Stomach (tissue), 9 donors: ENCODE results near the gene DNAH17. TPM values are rescaled to one million over a fixed set of nuclear protein-coding genes. Genes with fewer than 3 reads are reported as not detected.

Source experiments
- DNase-seq, 2 donors: peaks; one replicate each; pipeline versions ENCODE4 v3.0.0 to v3.0.0-alpha.2; 2013 to 2019
- H3K27ac ChIP-seq, 5 donors: fragments of 200-600 bp in 4 of 5; sonication (generic) in 4 of 5; one replicate each; pipeline ENCODE4 v1.5.1; 2013 to 2019; ENCODE audit warnings: mild to moderate bottlenecking in 1 of 5, moderate library complexity in 1 of 5
- H3K27me3 ChIP-seq, 3 donors: fragments of 200-600 bp; sonication (generic); one replicate each; pipeline ENCODE4 v1.5.1; 2017 to 2019; ENCODE audit warnings: mixed run types in 1 of 3
- H3K36me3 ChIP-seq, 4 donors: fragments of 200-600 bp; sonication (generic); 1 replicate in 3 of 4; 2 replicates in 1 of 4; pipeline ENCODE4 v1.5.1; 2016 to 2019
- H3K4me1 ChIP-seq, 4 donors: fragments of 200-600 bp; sonication (generic); one replicate each; pipeline ENCODE4 v1.5.1; 2016 to 2019
- H3K4me3 ChIP-seq, 4 donors: fragments of 200-600 bp; sonication (generic) in 3 of 4; one replicate each; pipeline ENCODE4 v1.5.1; 2016 to 2019; ENCODE audit warnings: mild to moderate bottlenecking in 1 of 4
- H3K9me3 ChIP-seq, 4 donors: fragments of 200-600 bp; sonication (generic); one replicate each; pipeline ENCODE4 v1.5.1; 2016 to 2019
- EP300 ChIP-seq: sonication (generic); formaldehyde crosslinking; IDR thresholded peaks from one replicate; pipeline ENCODE4 v1.6.1; 2017; ENCODE audit warnings: antibody characterized with exemption
- POLR2A ChIP-seq, 4 donors: fragments of 450-650 bp; IDR thresholded peaks; one replicate each; pipeline ENCODE4 v1.6.1; 2016; ENCODE audit warnings: antibody characterized with exemption in 4 of 4, control low read depth in 2 of 4, mild to moderate bottlenecking in 1 of 4, moderate library complexity in 1 of 4
- POLR2AphosphoS5 ChIP-seq, 3 donors: sonication (generic); formaldehyde crosslinking; IDR thresholded peaks; one replicate each; pipeline ENCODE4 v1.6.1; 2016; ENCODE audit warnings: antibody characterized with exemption in 3 of 3
- WGBS, 5 donors: extraction: QIAGEN DNeasy Blood & Tissue Kit in 3 of 5; methylation state at CpG; one replicate each; pipeline versions ENCODE4 v1.1.5 to v1.1.7; 2013 to 2018; 5-methylcytosine and 5-hydroxymethylcytosine counted together
- intact Hi-C: fragments of 100-400 bp; cut with DNase I; formaldehyde crosslinking; loops from one replicate; pipeline ENCODE4 v1.15.1; 2023; ENCODE audit warnings: low total_unique reads
- polyA plus RNA-seq, 3 donors: library from polyadenylated mRNA; stranded (reverse); fragments of 200-250 nt; gene quantifications; one replicate each; pipeline ENCODE4 v1.2.3, GENCODE V29; 2013
- total RNA-seq, 5 donors: library from RNA; depleted of rRNA; stranded (reverse); fragments of >200 nt; gene quantifications; one replicate each; pipeline versions ENCODE4 v1.1.0 to v1.2.3, GENCODE V29; 2014 to 2016
- TF ChIP-seq, protein P1 (sequence below), 7 experiments: fragments of 450-650 bp in 4 of 7; fragments of 200-600 bp in 3 of 7; sonication (generic) in 3 of 7; IDR thresholded peaks; one replicate each; pipeline ENCODE4 v1.5.1; 2016 to 2019; ENCODE audit warnings: antibody characterized with exemption in 7 of 7, control low read depth in 2 of 7, mild to moderate bottlenecking in 1 of 7
- donor health status: healthy with polysubstance abuse.
- donor health status: Bipolar disorder and iron deficiency.
- donor health status: healthy.

The DNAH17 gene
- total and polyA plus RNA-seq, 8 donors: 0.03 to 2.4 (median 0.45) TPM; not detected in 5

DNA sequence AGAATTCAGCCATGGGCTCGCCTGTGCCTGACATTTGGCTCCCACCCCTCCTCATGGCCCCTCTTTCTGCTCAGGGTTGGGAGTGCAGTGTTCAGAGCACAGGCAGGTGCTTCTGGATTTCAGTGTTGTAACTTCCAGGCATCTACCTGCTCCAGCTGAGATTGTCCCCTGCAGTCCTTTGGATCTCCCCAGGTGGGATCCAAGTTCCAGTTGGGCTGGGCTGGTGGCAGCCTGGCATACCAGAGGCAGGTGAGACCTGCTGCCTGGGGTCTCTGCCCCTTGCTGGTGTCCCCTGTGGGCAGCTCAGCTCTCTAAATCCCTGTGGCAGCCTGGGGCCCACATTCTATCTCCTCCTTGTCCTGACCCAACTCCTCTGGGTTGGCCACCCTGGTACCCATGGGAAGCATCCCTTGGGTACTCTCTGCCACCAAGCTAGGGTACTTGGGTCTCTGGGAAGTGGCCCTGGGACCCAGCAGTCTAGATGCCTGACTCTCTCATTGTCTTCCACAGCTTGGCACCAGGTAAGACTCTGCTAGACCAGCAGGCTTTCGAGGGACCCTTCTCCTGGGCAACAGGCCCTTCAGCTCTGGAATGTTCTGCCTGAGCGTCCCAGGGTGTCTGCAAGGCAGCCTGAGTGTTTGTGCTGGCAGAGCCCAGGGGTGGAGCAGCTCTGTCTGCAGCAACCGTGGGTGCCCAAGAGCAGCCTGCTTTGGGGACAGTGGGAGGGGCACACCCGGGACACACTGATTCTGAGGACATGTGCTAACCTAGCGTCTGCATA lies 42.5 kb downstream of the DNAH17 start:
- no peak for TF ChIP-seq EP300
- TF ChIP-seq, protein P1, sequence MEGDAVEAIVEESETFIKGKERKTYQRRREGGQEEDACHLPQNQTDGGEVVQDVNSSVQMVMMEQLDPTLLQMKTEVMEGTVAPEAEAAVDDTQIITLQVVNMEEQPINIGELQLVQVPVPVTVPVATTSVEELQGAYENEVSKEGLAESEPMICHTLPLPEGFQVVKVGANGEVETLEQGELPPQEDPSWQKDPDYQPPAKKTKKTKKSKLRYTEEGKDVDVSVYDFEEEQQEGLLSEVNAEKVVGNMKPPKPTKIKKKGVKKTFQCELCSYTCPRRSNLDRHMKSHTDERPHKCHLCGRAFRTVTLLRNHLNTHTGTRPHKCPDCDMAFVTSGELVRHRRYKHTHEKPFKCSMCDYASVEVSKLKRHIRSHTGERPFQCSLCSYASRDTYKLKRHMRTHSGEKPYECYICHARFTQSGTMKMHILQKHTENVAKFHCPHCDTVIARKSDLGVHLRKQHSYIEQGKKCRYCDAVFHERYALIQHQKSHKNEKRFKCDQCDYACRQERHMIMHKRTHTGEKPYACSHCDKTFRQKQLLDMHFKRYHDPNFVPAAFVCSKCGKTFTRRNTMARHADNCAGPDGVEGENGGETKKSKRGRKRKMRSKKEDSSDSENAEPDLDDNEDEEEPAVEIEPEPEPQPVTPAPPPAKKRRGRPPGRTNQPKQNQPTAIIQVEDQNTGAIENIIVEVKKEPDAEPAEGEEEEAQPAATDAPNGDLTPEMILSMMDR (IDR thresholded peaks at IDR 0.05): no peak
- TF ChIP-seq POLR2AphosphoS5 (IDR thresholded peaks at IDR 0.05): no peak
- TF ChIP-seq POLR2A (IDR thresholded peaks at IDR 0.05): no peak
- no peak for DNase-seq
- WGBS, 5 donors: 45 to 65% (median 50%) methylated on average over 2 to 6 of the region's 6 CpGs
- Histone ChIP-seq H3K4me1 (peaks cover 0 to 17% (median 13%) of the 10 kb centered on the region in 4 donors), H3K27me3 (no peaks in the 10 kb centered on the region), H3K36me3 (no peaks in the 10 kb centered on the region), H3K9me3 (no peaks in the 10 kb centered on the region), H3K27ac (no peak overlapping the region), H3K4me3 (no peak overlapping the region)
- intact Hi-C loops: no loop called here

DNA sequence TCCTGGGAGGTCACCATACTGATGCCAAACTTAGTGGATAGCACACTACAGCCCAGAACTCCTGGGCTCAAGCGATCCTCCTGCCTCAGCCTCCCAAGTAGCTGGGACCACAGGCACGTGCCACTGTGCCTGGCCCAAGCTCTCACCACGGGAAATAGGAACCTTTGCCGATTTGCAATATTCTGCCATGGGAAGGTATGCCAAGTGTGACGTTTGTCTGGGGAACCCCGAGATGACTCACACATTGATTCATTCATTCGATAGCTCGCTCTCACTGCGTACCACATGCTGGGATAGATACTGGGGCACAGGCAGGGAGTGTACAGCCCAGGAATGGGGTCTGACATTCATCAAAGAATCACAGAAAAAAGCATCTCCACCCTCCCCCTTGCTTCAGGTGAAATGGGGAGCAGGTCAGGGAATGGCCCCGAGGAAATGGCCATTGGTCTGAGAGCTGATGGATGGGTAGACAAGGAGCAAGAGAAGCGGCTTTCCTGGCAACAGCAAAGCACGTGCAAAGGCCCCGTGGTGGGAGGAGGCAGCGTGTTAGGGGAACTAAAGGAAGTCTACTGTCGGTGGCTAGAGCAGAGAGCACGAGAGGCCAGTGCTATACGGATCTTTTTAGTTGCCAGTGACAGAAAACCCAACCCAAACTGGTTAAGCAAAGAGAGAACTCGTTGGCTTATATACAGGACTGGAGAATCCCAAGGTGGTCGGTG lies 44.1 kb downstream of the DNAH17 start:
- intact Hi-C loops: no loop called here
- WGBS, 5 donors: 81 to 88% (median 82%) methylated on average over 17 to 19 of the region's 19 CpGs

DNA sequence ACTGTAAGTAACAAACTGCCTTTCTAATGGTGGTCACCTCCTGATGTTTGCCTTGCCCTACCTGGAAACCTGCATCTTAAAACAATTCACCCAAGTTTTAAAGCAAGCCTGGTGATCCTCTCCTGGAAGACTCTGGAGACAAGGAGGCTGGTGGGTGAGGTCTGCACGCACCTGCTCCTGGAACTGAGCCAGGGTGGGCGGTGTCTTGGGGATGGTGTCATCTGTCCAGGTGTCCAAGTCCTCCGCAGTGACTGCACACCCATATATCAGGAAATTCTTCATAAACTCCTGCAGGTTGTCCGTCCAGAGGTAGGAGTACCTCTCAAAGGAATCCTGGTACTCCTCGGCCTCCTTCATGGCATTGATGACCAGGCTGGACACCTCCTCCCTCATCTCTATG lies 44.9 kb downstream of the DNAH17 start:
- Histone ChIP-seq H3K36me3 (no peaks in the 10 kb centered on the region), H3K4me1 (peaks cover 0 to 17% (median 13%) of the 10 kb centered on the region in 4 donors), H3K27me3 (peaks cover 0 to 4% (median 0%) of the 10 kb centered on the region in 3 donors), H3K4me3 (no peak overlapping the region), H3K9me3 (no peaks in the 10 kb centered on the region), H3K27ac (no peak overlapping the region)
- intact Hi-C loops: no loop called here
- no peak for TF ChIP-seq POLR2A (IDR thresholded peaks at IDR 0.05)
- TF ChIP-seq, protein P1 (IDR thresholded peaks at IDR 0.05): no peak
- no peak for TF ChIP-seq POLR2AphosphoS5 (IDR thresholded peaks at IDR 0.05)
- no peak for TF ChIP-seq EP300
- 66 to 88% (median 78%) methylated on average over 5 of the region's 5 CpGs for WGBS, 5 donors
- no peak for DNase-seq

More for the DNA sequence above, 44.1 kb downstream of the DNAH17 start:
- H3K27ac ChIP-seq: no peak overlapping the region
- H3K9me3 ChIP-seq: no peaks in the 10 kb centered on the region
- TF ChIP-seq POLR2AphosphoS5 (IDR thresholded peaks at IDR 0.05) (no peak), POLR2A (IDR thresholded peaks at IDR 0.05) (no peak), EP300 (no peak)
- TF ChIP-seq, protein P1 (IDR thresholded peaks at IDR 0.05): no peak
- H3K4me1 ChIP-seq: peaks cover 0 to 17% (median 13%) of the 10 kb centered on the region in 4 donors
- no peak overlapping the region for H3K4me3 ChIP-seq
- H3K36me3 ChIP-seq: no peaks in the 10 kb centered on the region
- H3K27me3 ChIP-seq: peaks cover 0 to 4% (median 0%) of the 10 kb centered on the region in 3 donors
- DNase-seq: no peak

DNA sequence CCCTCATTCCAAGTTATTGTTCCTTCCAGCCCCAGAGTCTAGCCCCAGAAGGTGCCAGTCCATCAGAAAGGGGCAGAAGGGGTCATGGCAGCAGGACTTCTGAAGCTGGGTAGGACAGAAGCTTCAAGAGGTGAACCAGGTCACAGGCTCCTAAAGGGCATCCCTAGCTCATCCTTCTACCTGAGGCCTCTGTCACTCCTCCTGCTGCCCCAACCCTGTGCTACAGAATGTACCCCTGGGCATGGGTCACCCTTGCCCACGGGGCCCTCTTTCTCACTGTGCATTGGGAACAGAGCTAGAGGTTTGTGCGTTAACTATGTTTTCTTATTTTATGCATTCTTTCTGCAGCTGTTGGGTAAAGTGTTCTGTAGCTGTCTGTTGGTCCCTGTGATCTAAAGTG lies 46.5 kb downstream of the DNAH17 start:
- Histone ChIP-seq H3K4me1 (peaks cover 0 to 16% (median 9%) of the 10 kb centered on the region in 4 donors), H3K27ac (no peak overlapping the region), H3K27me3 (peaks cover 0 to 4% (median 0%) of the 10 kb centered on the region in 3 donors), H3K4me3 (no peak overlapping the region), H3K9me3 (no peaks in the 10 kb centered on the region), H3K36me3 (no peaks in the 10 kb centered on the region)
- DNase-seq: no peak
- intact Hi-C loops: no loop called here
- TF ChIP-seq, protein P1 (IDR thresholded peaks at IDR 0.05): no peak
- TF ChIP-seq POLR2AphosphoS5 (IDR thresholded peaks at IDR 0.05): no peak
- no peak for TF ChIP-seq EP300
- TF ChIP-seq POLR2A (IDR thresholded peaks at IDR 0.05): no peak
- 79 to 84% (median 82%) methylated on average over 2 of the region's 2 CpGs for WGBS, 5 donors
